NCI-H524 treated with DMSO at 0.1 percent for 48 hours (cell line): ENCODE data around the gene SLC12A9.
A peak's percentile ranks its signal among the peaks of the same experiment; 100 is the strongest.
"Not testable (repeated sequence)": the region's sequence is repeated elsewhere in the genome, so short reads cannot be mapped to it uniquely, and the experiment has no call there.

Experiments used
- DNase-seq: peaks from one replicate; lab custom pipeline; 2025; lab: John Stamatoyannopoulos, UW

SLC12A9 gene

DNA sequence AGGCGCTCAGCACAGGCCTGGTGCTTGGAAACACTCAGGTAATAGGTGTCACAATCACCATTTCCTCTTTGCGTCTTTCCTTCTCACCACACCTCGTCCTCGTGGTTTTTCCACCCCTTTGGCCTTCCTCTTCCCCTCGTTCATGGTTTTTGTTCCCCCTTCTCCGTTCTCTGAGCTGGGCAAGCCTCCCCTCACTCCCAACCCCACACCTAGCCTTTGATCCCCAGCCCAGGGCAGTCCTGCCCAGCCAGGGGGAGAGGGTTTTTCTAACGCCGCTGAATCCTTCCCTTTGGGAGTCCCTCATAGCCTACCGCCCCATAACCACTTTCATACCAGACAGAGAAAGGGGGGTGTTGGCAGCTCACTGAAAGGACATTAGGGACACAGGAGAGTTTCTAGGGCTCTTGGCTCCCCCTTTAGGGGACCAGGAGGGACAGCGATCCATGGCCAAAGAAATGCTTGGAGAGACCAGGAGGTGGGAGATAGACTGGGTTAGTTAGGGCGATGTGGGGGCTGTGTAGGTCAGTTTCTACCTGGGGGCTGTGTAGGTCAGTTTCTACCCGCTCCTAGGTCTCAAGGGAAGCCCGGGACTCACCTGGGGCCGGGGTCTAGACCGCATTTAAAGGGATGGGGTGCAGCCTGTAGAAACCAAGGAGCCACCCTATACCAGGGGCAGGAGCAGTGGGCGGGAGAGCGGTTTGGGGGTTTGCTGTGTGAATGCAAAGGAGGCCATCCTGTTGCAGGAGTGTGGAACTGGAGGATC is 26.6 kb upstream of the SLC12A9 start:
- DNase-seq, result no peak

DNA sequence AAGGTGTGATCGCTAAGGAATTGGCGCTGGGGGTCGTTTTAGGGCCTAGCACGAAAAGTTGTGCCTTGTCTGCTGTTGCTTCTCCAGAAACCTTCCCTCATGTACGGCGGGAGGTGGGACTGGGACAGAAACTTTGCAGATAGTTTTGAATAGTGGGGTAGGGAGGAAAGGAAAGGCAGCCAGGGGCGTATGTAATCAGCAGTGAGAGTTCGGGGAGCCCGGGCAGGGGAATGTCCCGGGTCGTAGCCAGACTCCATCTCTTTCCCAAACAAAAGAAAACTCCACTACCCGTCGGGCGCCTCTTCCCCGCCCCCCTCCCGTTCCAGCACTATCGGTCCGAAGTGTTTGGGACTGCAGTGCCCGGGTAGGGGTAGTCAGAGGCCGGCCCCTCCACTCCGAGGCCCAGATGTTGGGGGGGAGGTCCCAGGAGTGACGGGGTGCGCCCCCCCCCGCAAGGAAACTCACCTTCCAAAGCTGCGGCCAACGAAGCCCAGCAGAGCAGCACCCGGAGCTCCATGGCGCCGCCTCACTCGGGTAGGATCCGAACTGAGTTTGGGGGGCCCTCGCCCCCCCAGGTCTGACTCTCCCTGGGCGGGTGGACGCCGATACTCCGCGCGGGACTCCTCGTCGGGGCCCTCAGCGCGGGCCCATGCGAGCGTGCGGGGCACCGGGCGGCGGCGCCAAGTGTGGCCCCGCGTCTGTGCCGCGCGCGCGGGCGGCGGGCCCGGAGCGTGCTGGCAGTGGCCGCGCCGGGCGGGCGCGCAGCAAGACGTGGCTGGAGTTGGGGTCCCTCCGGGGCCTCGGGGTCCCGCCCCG is 25.8 kb upstream of the SLC12A9 start:
- no peak for DNase-seq

DNA sequence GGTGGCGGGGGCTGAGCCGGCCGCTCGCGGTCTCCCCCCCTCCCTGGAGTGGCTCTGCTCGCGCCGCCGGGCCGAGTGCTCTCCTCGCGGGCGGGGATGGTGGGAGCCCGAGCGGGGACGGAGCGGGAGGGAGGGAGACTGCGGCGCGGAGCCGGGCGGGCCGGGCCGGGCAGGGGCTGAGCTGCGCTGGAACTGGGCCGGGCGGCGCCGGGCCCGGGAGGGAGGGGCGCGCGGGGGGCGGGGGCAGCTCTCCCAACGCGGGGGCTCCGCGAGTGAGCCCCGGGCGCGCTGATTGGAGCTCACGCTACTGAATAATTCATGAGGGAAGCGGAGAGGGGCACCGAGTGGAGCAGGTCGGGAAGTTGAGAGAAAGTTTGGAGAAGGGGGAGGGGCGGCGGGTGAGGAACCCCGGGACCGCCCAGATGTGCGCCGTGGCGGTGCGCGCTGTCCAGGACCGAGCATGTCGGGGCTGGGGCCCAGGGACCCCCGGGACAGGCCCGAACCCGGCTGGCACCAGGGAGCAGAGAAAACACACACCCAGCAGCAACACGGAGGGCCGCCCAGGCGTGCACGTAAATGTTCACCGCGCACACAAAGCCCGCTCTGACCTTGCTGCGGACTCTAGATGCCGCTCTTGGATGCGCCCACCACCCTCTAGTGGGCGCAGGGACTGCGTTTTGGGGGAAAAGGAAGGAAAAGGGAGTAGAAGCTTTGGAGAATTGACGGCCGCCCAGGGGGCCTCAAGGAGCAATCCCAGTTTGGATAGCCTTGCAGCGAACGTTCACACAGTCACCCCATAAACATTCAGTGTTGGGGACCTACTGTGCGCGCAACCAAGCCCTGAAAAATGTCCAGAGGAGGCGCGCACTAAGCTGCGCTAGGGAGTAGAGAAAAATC is 24.9 kb upstream of the SLC12A9 start, which contains the start of gene EPHB4:
Gene EPHB4, minus strand, starts transcription at position 194 of the 897 bp plus-strand sequence. CDS start 493 bp downstream, outside the sequence.
- no peak for DNase-seq

DNA sequence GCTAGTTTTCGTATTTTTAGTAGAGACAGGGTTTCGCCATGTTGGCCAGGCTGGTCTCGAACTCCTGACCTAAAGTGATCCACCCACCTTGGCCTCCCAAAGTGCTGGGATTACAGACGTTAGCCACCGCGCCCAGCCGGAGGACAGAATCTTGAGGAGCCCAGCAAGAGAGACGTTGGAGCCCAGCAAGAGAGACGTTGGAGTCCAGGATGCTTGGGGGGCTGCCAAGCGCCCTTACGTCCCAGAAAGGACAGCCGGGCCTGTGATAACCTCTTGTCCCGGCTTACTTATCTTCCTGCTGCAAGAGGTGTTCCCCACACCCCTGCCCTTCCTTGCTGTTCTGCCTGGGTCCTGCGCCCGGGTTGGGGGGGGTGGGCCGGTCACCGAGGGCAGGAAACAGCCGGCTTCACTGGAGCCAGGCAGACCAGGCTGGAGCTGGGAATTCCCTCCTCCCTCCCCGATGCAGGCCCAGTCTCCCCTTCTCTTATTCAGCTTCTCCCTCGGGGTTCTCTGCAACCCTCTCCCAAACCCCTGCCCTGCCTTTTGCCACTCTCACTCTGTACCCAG is 23.3 kb upstream of the SLC12A9 start:
- no peak for DNase-seq

GRCh38 chr7:100830396-100830795 is 22.1 kb upstream of the SLC12A9 start:
- DNase-seq, result no peak

DNA sequence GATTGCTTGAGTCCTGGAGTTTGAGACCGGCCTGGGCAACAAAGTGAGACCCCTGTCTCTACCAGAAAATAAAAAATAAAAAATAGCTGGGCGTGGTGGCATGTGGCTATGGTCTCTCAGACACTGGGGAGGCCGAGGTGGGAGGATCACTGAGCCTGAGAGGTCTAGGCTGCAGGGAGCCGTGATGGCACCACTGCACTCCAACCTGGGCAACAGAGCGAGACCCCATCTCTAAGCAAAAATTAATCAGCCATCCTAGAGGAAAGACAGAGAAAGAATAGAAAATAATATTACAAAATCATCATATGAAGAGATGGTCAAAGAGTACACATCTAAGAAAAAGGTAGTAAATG is 20.3 kb upstream of the SLC12A9 start:
- no peak for DNase-seq

DNA sequence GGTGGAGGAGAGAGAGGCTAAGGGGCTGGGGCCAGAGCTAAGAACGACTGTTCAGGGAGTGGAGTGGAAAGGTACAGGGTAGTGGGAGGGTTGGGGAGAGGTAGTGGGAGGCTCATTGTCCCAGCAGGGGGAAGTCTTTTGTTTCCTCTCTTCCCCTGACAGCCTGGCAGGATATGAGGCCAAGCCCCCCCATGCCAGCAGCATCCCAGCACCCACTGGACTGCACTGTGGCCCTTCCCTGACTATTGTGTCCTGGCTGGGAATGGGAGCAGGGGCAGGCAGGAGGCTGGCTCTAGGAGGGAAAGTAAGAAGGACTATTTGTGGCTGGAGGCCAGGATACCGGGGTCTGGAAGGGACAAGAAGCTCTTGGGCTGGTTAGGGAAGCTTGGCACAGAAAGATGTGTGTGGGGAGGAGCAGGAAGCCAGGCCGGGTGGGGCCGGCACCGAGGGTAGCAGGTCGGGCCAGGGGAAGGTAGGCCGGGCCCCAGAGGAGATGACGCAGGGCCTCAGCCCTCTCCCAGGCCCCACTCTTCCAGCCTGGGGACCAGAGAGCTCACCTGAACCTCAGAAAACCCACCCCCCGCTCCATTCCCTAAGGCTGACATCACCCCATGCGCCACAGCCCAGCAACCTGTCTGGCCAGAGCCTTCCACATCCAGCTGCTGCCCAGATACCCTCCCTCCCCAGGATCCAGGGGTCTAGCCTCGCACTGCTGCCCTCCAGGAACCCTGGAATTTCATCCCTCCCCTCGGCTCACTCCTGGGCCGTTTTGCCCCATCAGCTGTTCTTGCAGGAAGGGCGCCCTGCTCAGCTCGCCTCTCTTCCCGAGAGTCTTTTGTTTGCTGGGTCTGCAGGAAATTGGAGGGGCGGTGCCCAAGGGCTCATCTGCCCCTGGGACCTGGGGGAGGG is 16.4 kb upstream of the SLC12A9 start:
- DNase-seq, result no peak

GRCh38 chr7:100836812-100837098 is 15.8 kb upstream of the SLC12A9 start:
- no peak for DNase-seq

GRCh38 chr7:100837099-100837836 is 15.2 kb upstream of the SLC12A9 start:
- peak; percentile 41 for DNase-seq

GRCh38 chr7:100839361-100839760 is 13.2 kb upstream of the SLC12A9 start:
- no peak for DNase-seq

- no peak for DNase-seq
These were observed 11.9 kb upstream of the SLC12A9 start for GRCh38 chr7:100840470-100841100.

DNA sequence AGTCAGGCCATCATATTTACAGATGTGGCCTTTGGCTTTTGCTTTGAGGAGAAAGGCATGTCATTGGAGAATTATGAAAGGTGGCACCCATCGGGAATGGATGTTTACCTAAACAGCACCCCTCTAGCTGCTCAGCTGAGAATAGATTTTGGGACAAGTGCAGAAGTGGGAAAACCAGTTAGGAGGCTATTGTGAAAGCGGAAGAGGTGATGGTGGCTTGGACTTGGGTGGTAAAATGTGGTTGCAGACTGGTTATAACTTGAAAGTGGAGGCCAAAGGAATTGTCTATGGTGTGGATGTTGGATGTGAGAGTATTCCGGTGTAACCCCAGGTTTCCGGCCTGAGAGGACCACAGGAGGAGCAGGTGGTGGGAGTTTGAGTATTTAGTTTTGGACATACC is 5.2 kb upstream of the SLC12A9 start:
- no peak for DNase-seq

DNA sequence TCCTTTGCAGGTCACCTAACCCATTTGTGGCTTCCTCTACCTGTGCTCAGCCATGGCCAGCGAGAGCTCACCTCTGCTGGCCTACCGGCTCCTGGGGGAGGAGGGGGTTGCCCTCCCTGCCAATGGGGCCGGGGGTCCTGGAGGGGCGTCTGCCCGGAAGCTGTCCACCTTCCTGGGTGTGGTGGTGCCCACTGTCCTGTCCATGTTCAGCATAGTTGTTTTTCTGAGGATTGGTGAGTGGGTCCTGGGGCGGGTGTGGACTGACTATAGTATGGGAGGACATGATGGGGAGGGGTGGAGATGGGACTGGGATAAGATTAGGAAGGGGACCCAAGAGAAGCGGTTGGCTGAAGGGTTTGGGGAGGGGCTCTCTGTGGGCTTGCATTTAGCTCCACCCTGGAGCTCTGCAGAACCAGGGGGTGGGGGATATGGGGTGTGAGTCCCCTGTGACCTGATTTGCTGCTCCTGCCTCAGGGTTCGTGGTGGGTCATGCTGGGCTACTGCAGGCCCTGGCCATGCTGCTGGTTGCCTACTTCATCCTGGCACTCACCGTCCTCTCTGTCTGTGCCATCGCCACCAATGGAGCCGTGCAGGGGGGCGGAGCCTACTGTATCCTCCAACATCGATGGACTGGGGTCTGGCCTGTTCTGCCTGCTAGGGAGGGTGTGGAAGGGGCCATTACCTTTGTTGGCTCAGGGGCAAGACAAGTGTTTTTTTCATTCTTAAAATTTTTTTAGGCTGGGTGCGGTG is 1.8 kb downstream of the SLC12A9 start:
- no peak for DNase-seq

DNA sequence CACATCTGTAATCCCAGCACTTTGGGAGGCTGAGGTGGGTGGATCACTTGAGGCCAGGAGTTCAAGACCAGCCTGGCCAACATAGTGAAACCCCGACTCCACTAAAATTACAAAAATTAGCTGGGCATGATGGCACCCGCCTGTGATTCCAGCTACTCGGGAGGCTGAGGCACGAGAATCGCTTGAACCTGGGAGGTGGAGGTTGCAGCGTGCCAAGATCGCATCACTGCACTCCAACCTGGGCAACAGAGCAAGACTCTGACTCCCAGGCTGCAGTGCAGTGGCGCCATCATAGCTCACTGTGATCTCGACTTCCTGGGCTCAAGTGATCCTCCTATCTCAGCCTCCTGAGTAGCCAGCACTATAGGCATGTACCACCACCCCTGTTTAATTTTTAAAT is 2.4 kb downstream of the SLC12A9 start:
- DNase-seq, result not testable (repeated sequence)

GRCh38 chr7:100855515-100855914 is 3.0 kb downstream of the SLC12A9 start:
- DNase-seq, result no peak

- no peak for DNase-seq
These were observed 4.4 kb downstream of the SLC12A9 start for GRCh38 chr7:100856871-100857282.

DNA sequence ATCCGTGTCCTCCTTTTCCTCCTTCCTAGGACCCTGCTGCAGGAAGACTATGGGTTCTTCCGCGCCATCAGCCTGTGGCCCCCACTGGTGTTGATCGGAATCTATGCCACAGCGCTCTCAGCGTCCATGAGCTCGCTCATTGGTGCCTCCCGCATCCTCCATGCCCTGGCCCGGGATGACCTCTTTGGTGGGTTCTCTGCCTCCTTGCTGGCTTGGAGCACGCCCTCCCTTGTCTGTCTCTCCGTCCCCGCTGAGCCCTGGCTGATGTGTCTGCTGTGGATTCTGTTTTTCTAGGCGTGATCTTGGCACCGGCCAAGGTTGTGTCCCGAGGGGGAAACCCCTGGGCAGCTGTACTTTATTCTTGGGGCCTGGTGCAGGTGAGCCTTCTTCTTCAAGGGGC is 7.3 kb downstream of the SLC12A9 start:
- DNase-seq, result no peak

GRCh38 chr7:100860702-100861615 is 8.4 kb downstream of the SLC12A9 start:
- no peak for DNase-seq
